ENCODE results near the gene MYH11.
"Not testable (repeated sequence)": the region's sequence is repeated elsewhere in the genome, so short reads cannot be mapped to it uniquely, and the experiment has no call there.

The MYH11 gene

DNA sequence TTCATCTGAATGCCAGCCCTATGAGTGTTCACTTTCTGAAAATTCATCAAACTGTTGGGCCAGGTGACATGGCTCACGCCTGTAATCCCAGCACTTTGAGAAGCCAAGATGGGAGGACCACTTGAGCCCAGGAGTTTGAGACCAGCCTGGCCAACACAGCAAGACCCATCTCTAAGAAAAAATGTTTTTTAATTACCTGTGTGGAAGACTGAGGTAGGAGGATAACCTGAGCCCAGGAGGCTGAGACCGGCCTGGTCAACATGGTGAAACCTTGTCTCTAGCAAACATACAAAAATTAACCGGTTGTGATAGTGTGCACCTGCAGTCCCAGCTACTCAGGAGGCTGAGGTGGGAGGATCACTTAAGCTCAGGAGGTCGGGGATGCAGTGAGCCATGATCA, 10.3 kb downstream of the MYH11 start:
- DNase-seq, result no peak

- no peak for DNase-seq
Measured at GRCh38 chr16:15843635-15844279, 13.1 kb downstream of the MYH11 start.

GRCh38 chr16:15839204-15839603, 17.6 kb downstream of the MYH11 start:
- DNase-seq, result not testable (repeated sequence)

DNA sequence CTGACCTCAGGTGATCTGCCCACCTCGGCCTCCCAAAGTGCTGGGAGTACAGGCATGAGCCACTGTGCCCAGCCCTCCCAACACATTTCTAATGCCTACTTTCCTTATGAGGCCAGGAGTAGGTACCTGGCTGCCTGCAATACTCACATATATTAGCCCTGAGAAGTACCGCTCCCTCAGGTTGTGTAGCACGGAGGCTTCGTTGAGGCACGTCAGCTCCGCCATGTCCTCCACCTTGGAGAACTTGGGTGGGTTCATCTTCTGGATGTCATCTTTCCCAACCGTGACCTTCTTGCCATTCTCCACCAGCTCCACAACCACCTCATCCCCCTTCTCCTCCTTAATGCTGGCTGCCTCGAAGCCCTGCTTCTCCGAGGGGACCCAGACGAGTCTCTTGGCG, 19.1 kb downstream of the MYH11 start:
- DNase-seq, result no peak

DNA sequence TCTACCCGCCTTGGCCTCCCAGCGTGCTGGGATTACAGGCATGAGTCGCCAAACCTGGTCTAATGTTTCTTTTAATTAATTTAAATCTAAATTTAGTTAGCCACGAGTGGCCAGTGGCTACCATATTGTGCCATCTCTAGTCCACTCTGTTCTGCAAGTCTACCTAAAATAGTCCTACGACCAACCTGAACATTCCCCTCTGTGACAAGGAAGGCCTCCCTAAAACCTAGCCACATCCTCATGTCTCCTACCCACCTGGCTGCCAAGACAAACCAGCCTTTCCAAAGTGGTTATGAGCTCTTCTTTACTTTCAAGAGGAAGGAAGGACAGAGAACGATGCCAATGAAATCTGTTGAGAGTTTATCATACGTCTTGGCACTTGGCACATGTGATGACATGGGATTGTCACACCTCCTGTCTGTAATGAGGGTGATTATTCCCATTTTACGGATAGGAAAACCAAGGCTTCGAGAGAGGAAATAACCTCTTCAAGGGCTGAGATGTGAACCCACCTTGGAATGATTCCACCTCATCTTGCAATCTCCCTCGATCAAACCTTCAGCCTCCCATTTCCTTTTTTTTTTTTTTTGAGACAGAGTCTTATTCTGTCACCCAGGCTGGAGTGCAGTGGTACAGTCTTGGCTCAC, 19.7 kb downstream of the MYH11 start:
- no peak for DNase-seq

DNA sequence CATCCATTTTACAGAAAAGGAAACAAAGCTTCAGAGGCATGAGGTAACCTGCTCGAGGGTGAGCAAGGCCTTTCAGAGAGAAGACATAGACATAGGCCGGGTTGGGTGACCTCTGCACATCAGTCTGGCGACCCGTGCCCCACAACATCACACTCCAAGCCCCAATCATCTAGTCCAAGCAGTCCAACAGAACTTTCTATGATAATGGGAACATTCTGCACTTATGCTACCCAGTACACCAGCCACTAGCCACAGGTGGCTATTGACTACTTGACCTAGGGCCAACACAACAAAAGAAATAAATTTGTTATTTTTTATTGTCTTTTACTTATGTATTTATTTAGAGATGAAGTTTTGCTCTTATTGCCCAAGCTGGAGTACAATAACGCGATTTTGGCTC, 20.8 kb downstream of the MYH11 start:
- no peak for DNase-seq

DNA sequence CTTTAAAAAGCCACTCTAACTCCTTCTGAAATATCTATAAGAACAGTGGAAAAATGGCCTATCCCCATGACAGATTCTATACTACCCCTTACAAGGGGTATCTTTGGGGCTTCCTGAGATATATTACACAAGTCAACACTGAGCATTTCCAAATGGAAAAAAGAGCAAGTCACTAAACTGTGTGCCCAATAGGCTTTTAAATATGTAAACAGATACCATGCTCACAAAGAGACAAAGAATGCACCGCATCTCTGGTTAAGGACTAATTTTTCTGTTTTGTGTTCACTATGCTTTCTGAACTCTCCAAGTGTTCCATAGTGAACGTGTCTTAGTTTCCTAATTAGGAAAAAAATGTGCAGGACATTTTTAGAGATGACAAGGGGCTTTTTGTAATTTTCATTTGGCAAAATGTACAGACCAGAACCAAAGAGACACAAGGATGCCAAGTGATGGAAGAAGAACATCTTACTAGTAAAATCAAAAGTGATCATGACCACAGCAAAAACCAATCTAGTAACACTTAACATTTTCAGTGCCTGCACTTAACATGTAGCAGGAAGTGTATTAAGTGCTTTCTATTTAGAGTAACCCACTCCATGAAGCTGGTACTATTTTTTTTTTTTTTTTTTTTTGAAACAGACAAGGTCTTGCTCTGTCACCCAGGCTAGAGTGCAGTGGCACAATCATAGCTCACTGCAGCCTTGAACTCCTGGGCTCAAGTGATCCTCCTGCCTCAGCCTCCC, 21.5 kb downstream of the MYH11 start:
- DNase-seq, result no peak

GRCh38 chr16:15834502-15834901, 22.3 kb downstream of the MYH11 start:
- DNase-seq, result no peak

- no peak for DNase-seq
Measured at GRCh38 chr16:15833541-15833940, 23.3 kb downstream of the MYH11 start.

GRCh38 chr16:15832241-15832640, 24.6 kb downstream of the MYH11 start:
- DNase-seq, result no peak

DNA sequence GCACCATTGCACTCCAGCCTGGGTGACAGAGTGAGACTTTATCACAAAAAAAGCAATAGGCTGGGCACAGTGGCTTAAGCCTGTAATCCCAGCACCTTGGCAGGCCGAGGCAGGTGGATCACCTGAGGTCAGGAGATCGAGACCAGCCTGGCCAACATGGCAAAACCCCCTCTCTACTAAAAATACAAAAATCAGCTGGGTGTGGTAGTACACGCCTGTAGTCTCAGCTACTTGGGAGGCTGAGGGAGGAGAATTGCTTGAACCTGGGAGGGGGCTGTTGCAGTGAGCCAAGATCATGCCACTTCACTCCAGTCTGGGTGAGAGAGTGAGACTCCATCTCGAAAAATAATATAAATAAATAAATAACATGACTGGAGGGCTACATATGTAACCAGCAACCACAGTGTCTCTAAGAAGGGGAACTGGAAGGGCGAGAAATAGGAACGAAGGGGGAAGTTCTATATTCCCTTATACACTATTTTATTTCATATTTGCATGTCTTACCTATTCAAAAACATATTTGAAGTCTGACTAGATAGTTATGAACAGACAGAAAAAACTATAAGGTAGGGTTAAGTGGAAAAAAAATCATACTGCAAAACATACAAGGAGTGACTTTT, 25.9 kb downstream of the MYH11 start:
- DNase-seq, result no peak

DNA sequence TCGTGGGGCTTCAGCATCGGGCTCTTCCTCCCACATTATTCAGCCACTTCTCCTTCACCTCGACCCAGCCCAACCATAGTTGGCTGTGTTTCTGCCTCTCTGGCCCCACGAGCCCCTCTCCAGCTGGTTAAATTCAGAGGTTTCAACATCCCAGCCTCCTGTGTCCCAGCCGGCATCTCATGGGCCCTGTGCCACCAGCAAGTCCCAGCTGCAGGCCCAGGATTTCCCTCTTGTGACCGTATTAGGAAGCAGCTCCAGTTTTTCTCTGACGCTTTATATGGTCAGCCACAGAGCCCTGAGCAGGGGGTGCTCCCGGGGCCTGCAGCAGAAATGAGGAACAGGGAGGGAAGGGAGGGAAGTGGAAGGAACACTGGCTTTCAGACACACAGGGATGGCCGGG, 27.4 kb downstream of the MYH11 start:
- peak in 3 of 56 donors; percentile 3 to 7 (median 3) for DNase-seq

DNA sequence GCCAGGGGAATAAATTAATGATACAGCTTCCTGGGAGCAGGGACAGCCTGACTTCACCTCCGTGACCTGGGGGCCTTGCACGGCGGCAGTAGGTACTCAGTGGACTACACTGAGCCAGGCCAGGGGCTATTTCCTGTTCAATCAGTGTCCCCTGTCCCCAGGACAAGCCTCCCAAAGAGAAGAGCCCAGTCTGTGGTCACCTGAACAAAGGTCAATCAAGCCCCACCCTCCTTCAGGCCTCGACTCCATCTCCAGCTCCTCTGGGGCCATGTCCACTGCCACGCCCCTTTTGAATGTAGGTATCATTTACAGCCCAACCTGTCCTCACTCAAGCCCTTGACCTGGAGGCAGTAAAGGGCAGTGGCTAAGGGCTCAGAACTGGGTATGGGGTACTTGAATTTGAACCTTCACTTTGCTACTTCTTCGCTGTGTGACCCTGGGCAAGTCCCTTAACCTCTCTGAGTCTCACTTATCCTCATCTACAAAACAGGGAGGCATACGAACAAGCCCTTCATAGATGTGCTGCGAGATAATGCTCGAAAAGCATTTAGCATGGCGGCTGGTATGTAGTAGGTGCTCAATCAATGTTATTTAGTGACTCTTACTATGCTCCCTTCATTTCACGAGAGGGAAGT, 29.0 kb downstream of the MYH11 start:
- no peak for DNase-seq

DNA sequence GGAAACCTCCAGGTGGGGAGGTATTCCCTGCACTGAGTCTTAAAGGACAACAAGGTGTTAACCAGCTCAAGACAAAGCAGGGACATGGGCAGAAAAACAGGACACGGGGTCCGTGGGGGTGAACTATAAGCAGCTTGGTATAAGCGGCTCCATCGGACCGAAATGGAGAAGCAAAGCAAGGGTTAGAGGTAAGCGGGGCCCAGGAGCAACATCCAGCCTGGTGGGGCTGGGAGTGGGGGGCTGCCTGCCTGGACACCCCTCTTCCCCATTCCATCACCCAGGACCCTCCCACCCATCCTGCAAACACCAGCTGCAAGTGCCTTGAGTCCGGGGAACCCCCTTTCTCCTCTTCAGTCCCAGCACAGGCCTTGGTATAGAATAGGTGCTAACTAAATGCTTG, 29.5 kb downstream of the MYH11 start:
- no peak for DNase-seq

- DNase-seq, result no peak
Measured at GRCh38 chr16:15825750-15826305, 31.0 kb downstream of the MYH11 start.

GRCh38 chr16:15822957-15823356, 33.9 kb downstream of the MYH11 start:
- DNase-seq, result peak in 3 of 56 donors; percentile 1 to 11 (median 7)

GRCh38 chr16:15820837-15821236, 36.0 kb downstream of the MYH11 start:
- no peak for DNase-seq

DNA sequence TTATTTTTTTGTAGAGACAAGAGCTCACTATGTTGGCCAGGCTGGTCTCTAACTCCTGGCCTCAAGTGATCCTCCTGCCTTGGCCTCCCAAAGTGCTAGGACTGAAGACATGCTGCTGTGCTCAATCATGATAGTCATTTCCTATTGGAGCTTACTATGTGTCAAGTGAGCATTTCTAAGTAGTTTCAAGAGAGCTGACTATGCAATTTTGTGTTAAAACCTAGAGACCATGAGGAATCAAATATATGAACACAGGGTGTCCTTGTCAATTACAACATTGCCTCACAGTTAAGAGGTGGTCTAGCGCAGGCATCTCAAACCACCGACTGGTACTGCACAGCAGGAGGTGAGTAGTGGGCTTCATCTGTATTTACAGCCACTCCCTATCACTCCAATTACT, 37.8 kb downstream of the MYH11 start:
- no peak for DNase-seq

- DNase-seq, result no peak
Measured at GRCh38 chr16:15817446-15817845, 39.4 kb downstream of the MYH11 start.

DNA sequence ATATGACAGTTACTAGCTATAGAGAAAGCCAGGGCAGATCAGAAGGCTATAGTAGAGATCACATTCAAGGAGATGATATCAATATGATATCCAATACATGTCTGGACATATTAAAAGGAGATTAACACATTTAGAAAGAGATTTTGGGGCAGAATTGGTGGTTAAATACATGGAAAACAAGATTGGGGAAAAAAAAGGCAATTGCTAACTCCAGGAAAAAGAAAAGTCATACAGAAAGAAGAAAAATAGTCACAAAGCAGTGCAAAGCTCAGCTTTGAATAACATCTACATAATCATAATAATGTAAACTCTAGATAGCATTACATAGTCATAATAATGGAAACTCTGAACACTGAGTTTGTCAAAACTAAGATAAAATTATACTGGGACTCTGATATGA, 40.6 kb downstream of the MYH11 start:
- DNase-seq, result no peak

DNA sequence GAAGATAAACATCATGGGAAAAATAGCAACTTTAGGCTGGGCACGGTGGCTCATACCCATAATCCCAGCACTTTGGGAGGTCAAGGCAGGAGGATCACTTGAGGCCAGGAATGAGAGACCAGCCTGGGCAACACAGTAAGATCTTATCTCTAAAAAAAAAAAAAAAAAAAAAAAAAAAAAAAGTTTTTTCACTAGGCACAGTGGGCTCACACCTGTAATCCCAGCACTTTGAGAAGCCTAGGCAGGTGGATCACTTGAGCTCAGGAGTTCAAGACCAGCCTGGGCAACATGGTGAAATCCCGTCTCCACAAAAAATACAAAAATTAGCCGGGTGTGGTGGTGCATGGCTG, 44.5 kb downstream of the MYH11 start:
- DNase-seq, result not testable (repeated sequence)

Data from amygdala (tissue), 56 donors.